Stimulated activated CD8-positive, alpha-beta memory T cell treated with anti-CD3 and anti-CD28 coated beads, Interleukin-12 subunit alpha, Interleukin-12 subunit beta, amount 100 ng/mL, for 24 hours (primary cell): ENCODE results near the gene TMEM156.
"Not testable (repeated sequence)": the region's sequence is repeated elsewhere in the genome, so short reads cannot be mapped to it uniquely, and the experiment has no call there.

Source experiments
- DNase-seq: peaks from one replicate; pipeline ENCODE4 v3.0.0-alpha.2; 2020; ENCODE audit errors: extremely low read depth

Gene TMEM156

GRCh38 chr4:38957261-38957815 lies 74.9 kb downstream of the TMEM156 start:
- DNase-seq, result no peak

DNA sequence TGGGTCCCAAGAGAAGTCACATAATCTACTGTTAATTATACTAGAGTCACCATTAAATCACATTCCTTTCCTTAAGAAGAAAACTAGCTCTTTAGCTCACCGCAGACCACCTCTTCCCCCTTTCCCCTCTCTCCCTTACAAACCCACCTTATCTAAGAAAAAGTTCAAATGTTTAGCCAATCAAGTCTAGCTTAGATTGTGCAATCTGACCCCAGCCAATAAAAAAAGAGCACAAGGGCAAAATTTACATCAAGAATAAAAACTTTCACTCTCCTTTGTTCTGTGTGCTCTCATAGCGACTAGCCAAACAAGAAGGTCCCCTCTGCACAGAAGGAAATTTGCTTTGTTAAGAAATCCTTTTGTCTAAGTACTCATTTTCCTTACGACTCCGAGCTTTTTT lies 76.3 kb downstream of the TMEM156 start:
- no peak for DNase-seq

DNA sequence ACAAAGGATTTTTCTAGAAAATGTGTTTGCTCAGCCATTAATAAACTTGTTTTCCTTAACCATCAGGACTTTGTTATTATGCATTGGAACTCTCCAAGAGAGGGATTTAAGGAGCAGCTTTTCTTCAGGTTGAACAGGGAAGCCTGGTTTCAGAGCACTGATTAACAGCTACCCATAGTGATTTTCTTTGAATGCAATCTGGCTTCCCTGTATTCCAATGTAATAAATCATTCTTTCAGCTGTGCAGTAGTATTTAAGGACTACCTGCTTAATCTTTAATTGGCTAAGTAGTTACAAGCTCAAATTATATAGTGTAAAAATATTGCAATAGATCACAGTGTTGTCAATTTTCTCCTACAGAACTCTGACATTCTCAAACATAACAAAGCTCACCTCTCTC lies 77.5 kb downstream of the TMEM156 start:
- no peak for DNase-seq

DNA sequence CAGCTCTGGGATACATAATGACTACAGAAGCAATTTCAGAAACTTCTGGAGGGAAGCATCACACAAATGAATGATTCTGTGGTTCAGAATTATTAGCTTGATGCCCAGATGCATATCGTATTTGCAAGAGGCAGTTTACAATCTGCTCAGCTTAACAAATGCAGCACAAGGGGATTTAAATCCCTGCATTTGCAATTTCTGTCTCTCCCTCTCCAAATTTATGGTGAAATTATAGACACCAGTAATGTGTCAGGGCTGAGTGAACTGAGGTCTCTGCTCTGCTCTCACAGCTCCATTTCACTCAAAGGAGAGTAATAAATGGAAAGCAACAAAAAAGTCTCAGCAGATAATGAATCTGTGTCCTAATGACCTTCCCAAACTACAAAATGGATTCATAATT lies 80.2 kb downstream of the TMEM156 start:
- no peak for DNase-seq

- DNase-seq, result no peak
These were observed 80.6 kb downstream of the TMEM156 start for GRCh38 chr4:38951598-38951997.

DNA sequence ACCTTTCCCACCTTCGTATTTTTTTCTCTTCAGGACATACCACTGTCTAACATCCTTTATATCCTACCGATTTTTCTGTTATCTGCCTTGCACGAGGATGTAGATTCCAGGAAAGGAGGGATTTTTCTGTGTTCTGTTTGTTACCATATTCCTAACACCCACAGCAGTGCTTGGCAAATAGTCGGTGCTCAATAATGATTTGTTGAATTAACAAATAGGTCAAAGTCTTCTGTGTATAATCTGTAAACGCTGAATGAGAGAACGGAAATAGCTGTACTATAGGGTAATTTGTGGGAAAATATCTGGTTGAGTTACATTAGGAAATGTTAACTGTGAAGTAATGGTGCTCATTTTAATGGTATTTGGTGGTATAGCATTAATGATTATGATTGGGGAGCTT lies 81.5 kb downstream of the TMEM156 start:
- DNase-seq, result no peak

DNA sequence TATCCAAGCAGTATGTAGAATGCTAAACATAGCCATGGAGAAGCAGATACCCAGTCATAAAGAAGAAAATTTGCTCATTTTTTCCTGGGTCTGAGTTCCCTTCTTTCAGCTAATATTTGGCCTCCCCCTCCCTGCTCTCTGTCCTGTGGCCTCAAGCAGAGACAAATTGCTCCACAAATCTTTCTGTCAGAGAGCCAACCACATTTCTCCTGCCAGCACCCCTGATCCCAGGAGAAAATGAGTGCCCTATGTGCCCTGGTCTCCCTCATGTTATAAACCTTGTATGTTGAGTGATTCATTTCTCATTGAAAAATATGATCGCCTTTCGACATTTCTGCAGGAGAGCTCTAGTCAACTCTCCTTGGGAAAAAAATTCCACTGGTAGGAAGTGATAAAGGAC lies 82.0 kb downstream of the TMEM156 start:
- DNase-seq, result no peak

DNA sequence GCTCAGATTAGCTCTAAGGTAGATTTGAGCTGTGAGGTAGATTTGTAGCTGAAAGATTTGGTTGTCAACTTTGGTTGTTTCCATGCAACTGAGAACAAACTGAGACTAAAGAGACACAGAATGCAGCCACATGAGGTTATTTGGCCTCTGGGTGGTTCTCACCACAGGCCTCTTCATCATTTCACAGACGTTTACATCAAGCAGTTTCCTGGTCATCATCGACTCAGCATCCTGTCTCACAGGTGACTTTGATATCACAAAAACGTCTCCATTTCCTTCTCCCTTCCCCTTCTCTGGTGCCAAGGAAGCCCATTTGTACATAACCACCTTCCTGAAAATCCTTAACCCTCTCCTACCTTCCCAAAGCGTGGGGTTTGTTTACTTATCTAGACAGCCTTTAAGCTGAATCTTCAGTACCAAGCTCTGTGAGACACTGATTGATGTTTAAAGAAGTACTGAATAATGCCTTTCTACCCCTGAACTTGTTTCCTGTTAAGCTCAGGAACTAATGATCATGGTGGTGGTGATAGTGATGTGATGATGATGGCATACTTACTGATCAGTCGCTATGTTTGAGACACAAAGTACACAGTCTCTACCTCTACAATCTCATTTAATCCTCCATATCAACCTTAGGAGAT lies 82.7 kb downstream of the TMEM156 start:
- DNase-seq, result no peak

GRCh38 chr4:38948551-38948950 lies 83.7 kb downstream of the TMEM156 start:
- DNase-seq, result no peak

DNA sequence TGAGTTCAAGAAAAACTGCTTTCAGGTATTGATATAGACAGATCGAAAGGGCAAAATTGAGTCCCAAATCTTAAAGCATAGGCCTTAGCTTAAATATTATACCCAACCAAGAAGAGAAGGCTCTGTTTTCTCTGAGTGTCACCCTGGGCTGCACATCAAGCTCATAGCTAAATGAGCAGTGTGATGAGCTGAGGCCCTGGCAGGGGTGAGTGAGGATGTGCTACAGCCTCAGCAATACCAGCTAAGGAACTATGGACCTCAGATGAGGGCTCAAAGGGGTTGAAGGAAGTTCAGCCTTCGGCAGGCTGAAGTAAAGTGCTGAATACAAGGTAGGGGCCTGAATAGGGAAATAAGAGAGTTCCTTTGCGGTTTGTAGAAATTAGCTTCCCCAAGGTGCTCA lies 85.3 kb downstream of the TMEM156 start:
- no peak for DNase-seq

- DNase-seq, result no peak
These were observed 87.8 kb downstream of the TMEM156 start for GRCh38 chr4:38944440-38944839.

DNA sequence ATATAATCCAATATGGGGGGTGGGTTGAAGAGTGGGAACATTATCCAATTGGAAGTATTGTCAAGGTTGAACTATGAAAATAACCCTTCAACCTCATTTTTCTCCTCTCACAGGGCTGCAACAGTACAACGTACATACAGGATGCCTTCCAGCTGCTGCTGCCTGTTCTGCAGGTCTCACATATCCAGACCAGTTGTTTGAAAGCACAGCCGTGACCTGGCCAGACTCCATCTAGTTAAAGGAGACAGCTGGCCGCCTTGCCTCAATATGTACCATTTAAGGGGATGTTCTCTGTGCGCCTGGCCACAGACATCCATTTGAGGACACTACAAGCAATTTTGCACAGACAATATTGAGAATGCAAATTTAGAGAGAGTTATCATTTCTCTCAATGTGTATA lies 88.9 kb downstream of the TMEM156 start:
- DNase-seq, result no peak

DNA sequence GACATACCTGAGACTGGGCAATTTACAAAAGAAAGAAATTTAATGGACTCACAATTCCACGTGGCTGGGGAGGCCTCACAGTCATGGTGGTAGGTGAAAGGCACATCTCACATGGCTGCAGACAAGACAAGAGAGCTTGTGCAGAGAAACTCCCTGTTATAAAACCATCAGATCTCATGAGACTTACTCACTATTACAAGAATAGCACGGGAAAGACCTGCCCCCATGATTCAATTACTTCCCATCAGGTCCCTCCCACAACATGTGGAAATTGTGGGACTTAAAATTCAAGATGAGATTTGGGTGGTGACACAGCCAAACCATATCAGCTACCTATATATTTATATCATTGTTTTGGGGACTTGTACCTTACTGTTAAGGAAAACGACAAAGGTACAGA lies 90.3 kb downstream of the TMEM156 start:
- DNase-seq, result not testable (repeated sequence)

DNA sequence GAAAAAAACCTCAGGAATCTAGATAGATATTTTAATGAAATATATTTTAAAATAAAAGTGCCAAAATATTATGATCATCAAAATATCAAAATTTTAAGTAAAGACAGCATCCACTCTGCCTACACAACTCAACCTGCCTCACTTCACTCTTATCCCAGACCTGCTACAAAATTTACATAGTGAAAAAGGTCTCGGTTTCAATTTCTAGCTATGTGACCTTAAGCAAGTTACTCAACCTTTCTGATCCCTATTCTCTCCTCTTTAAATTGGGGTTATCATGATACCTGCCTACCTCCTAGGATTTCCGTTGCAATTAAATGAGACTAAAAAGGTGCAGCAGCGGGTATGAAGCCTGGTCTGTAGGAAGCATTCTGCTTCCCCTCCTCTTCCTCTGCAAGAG lies 91.7 kb downstream of the TMEM156 start:
- DNase-seq, result no peak

GRCh38 chr4:38939165-38939564 lies 93.0 kb downstream of the TMEM156 start:
- DNase-seq, result no peak

- no peak for DNase-seq
These were observed 96.7 kb downstream of the TMEM156 start for GRCh38 chr4:38935391-38936073.

- DNase-seq, result no peak
These were observed 101.1 kb downstream of the TMEM156 start for GRCh38 chr4:38931125-38931524.

- DNase-seq, result no peak
These were observed 101.5 kb downstream of the TMEM156 start for GRCh38 chr4:38930707-38931106.

- no peak for DNase-seq
These were observed 102.0 kb downstream of the TMEM156 start for GRCh38 chr4:38930204-38930603.

- no peak for DNase-seq
These were observed 103.2 kb downstream of the TMEM156 start for GRCh38 chr4:38928974-38929373.

- DNase-seq, result no peak
These were observed 103.6 kb downstream of the TMEM156 start for GRCh38 chr4:38928568-38928967.

DNA sequence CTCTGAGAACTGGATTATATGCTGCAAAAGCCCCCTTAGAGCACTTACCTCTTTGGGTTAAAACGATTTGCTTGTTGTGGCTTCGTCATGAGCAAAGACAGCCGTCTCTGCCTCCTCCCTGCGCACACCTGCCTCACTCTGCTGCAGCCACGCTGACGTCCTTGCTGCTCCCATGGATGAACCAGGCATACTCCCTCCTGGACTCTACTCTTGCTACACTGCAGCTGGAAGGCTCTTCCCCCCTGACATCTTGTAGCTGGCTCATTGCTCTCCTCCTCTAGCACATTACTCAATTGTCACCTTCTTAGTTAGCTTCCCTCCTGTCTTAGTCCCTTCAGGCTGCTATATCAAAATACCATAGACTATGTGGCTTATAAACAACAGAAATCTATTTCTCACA lies 105.3 kb downstream of the TMEM156 start:
- DNase-seq, result no peak
